ENCODE data around the gene TAS2R4.
A peak's percentile ranks its signal among the peaks of the same experiment; 100 is the strongest.
"Not testable (repeated sequence)": the region's sequence is repeated elsewhere in the genome, so short reads cannot be mapped to it uniquely, and the experiment has no call there.

The TAS2R4 gene

GRCh38 chr7:141776374-141776773 is at the start of gene TAS2R4:
TAS2R4 (plus strand) TSS chr7:141776674; CDS start chr7:141778489, 1,815 bp downstream.
- DNase-seq (ENCODE audit: low read depth, low spot score), result no peak

- no peak for DNase-seq (ENCODE audit: low read depth, low spot score)
These were observed 47.5 kb upstream of the TAS2R4 start for GRCh38 chr7:141729020-141729419.

- DNase-seq (ENCODE audit: low read depth, low spot score), result no peak
These were observed 44.9 kb upstream of the TAS2R4 start for GRCh38 chr7:141731476-141732149.

- peak; percentile 4 for DNase-seq (ENCODE audit: low read depth, low spot score)
These were observed 39.2 kb upstream of the TAS2R4 start for GRCh38 chr7:141737118-141737835.

- DNase-seq (ENCODE audit: low read depth, low spot score), result peak; percentile 98
These were observed 38.5 kb upstream of the TAS2R4 start, which contains the start of gene SSBP1 for GRCh38 chr7:141737836-141738591. SSBP1 (plus strand) TSS chr7:141738358; CDS start chr7:141739167, 809 bp downstream.

- no peak for DNase-seq (ENCODE audit: low read depth, low spot score)
These were observed 37.9 kb upstream of the TAS2R4 start for GRCh38 chr7:141738592-141739013.

- no peak for DNase-seq (ENCODE audit: low read depth, low spot score)
These were observed 37.2 kb upstream of the TAS2R4 start for GRCh38 chr7:141739250-141739649.

GRCh38 chr7:141742229-141742628 is 34.2 kb upstream of the TAS2R4 start:
- no peak for DNase-seq (ENCODE audit: low read depth, low spot score)

- no peak for DNase-seq (ENCODE audit: low read depth, low spot score)
These were observed 32.3 kb upstream of the TAS2R4 start for GRCh38 chr7:141744131-141744530.

- peak; percentile 74 for DNase-seq (ENCODE audit: low read depth, low spot score)
These were observed 28.1 kb upstream of the TAS2R4 start for GRCh38 chr7:141748396-141748795.

- DNase-seq (ENCODE audit: low read depth, low spot score), result peak; percentile 30
These were observed 24.6 kb upstream of the TAS2R4 start for GRCh38 chr7:141751904-141752303.

GRCh38 chr7:141752634-141753033 is 23.8 kb upstream of the TAS2R4 start:
- DNase-seq (ENCODE audit: low read depth, low spot score), result no peak

- DNase-seq (ENCODE audit: low read depth, low spot score), result peak; percentile 7
These were observed 21.5 kb upstream of the TAS2R4 start for GRCh38 chr7:141754939-141755338.

- DNase-seq (ENCODE audit: low read depth, low spot score), result no peak
These were observed 12.7 kb upstream of the TAS2R4 start, which contains the start of gene TAS2R3 for GRCh38 chr7:141763797-141764196. TAS2R3 (plus strand) TSS chr7:141764097; CDS start chr7:141764159, 62 bp downstream.

- DNase-seq (ENCODE audit: low read depth, low spot score), result not testable (repeated sequence)
These were observed 6.3 kb upstream of the TAS2R4 start for GRCh38 chr7:141770083-141770583.

- DNase-seq (ENCODE audit: low read depth, low spot score), result peak; percentile 72
These were observed 9.5 kb downstream of the TAS2R4 start for GRCh38 chr7:141785706-141786552.

GRCh38 chr7:141788296-141788695 is 11.8 kb downstream of the TAS2R4 start:
- DNase-seq (ENCODE audit: low read depth, low spot score), result no peak

GRCh38 chr7:141789917-141790316 is 13.4 kb downstream of the TAS2R4 start, which contains the start of gene TAS2R5:
TAS2R5 (plus strand) TSS chr7:141790217; CDS start chr7:141790362, 145 bp downstream.
- no peak for DNase-seq (ENCODE audit: low read depth, low spot score)

GRCh38 chr7:141792526-141792925 is 16.1 kb downstream of the TAS2R4 start:
- no peak for DNase-seq (ENCODE audit: low read depth, low spot score)

- no peak for DNase-seq (ENCODE audit: low read depth, low spot score)
These were observed 43.6 kb downstream of the TAS2R4 start for GRCh38 chr7:141820067-141820466.

GRCh38 chr7:141822432-141822831 is 46.0 kb downstream of the TAS2R4 start:
- not testable (repeated sequence) for DNase-seq (ENCODE audit: low read depth, low spot score)
